Activated CD8-positive, alpha-beta memory T cell treated with anti-CD3 and anti-CD28 coated beads for 1 hour (primary cell): ENCODE results near the gene KDM4B.

ENCODE experiments used
- DNase-seq, 2 donors: peaks; one replicate each; pipeline ENCODE4 v3.0.0-alpha.2; 2020; ENCODE audit warnings: low read depth in 1 of 2; ENCODE audit errors: extremely low read depth in 1 of 2

KDM4B gene

GRCh38 chr19:5103061-5103701, 134.3 kb downstream of the KDM4B start:
- DNase-seq: no peak

GRCh38 chr19:5103812-5104410, 135.0 kb downstream of the KDM4B start:
- DNase-seq: no peak

GRCh38 chr19:5104871-5105351, 136.0 kb downstream of the KDM4B start:
- DNase-seq: no peak

- no peak for DNase-seq
These were observed 137.3 kb downstream of the KDM4B start for GRCh38 chr19:5106191-5106726.

DNA sequence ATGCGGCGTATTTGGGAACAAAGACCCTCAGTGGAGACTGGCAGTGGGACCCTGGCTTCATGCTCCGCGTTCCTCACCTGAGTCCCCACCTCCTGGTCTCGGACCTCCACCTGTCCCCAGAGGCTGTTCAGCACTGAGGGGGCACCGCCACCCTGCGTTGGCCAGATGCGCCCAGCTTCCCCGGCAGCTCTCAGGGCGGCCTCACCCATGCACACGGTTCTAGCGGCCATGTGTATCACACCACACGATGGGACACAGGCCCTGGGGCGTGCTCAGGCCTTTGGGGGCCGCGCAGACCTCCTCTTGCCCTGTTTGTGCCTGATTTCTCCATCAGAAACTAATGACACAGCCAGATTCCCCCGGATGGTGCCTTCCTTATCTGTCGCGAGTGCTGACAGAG, 138.1 kb downstream of the KDM4B start:
- DNase-seq: no peak

- DNase-seq: no peak
These were observed 138.7 kb downstream of the KDM4B start for GRCh38 chr19:5107432-5108122.

DNA sequence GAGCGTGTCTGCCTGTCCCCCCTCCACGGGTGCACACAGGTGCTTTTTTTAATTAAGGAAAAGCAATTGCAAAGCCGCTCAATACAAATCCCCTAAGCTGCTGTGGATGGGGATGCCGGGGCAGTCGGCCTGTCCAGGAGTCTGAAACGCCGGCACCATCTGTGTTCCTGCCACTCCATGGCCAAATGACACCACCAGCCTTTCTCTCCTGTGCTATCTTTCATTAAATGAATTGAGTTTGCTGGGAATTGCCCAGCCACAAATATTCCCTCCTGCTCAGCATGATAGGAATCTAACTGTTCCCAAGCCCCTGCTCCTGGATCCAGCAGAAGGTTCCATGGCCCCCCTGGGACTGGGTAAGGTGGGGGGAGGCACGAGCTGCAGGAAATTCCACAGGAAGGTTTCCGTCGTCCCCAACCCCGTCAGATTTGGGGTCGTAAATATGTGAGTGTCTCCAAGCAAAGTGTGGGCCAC, 139.2 kb downstream of the KDM4B start:
- no peak for DNase-seq

DNA sequence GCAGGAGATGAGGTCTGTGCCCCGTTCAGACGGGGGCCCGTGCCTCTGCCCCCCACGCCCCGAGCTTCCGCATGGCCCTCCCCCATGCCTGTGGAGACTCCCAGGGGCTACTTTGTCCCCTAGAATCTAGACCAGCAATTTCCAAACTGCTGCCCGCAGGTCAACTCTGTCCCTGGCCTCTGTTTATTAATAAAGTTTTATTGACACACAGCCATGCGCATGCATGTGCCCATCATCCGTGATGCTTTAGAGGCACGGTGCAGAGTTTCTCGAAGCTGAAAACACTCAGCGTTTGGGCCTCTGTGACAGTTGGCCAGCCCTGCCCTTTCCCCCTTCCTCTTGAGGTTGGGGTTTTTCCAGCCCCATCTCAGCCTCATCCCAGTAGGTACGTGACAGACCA, 140.0 kb downstream of the KDM4B start:
- no peak for DNase-seq

- DNase-seq: no peak
These were observed 140.6 kb downstream of the KDM4B start for GRCh38 chr19:5109560-5109959.

- DNase-seq: no peak
These were observed 141.6 kb downstream of the KDM4B start for GRCh38 chr19:5110546-5110945.

DNA sequence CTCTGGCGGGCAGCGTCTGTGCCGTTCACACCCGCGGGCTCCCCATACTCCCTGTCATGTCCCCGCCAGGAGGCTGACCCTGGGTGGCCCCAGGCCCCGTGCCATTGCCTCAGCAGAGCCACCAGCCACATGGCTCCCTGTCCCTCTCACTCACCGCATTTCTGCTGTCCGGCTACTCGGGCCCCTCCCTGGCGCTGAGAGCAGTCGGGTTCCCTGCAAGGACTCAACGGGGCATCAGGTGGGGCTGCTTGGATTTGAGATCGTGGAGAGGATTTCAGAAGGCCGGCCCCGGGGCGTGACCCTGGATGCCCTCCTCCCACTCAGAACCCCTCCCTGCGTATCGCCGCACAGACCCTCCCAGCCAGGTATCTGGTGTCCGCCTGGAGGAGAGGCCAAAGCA, 142.1 kb downstream of the KDM4B start:
- DNase-seq: no peak

GRCh38 chr19:5112175-5112574, 143.3 kb downstream of the KDM4B start:
- DNase-seq: no peak

GRCh38 chr19:5112681-5113575, 144.0 kb downstream of the KDM4B start:
- no peak for DNase-seq

DNA sequence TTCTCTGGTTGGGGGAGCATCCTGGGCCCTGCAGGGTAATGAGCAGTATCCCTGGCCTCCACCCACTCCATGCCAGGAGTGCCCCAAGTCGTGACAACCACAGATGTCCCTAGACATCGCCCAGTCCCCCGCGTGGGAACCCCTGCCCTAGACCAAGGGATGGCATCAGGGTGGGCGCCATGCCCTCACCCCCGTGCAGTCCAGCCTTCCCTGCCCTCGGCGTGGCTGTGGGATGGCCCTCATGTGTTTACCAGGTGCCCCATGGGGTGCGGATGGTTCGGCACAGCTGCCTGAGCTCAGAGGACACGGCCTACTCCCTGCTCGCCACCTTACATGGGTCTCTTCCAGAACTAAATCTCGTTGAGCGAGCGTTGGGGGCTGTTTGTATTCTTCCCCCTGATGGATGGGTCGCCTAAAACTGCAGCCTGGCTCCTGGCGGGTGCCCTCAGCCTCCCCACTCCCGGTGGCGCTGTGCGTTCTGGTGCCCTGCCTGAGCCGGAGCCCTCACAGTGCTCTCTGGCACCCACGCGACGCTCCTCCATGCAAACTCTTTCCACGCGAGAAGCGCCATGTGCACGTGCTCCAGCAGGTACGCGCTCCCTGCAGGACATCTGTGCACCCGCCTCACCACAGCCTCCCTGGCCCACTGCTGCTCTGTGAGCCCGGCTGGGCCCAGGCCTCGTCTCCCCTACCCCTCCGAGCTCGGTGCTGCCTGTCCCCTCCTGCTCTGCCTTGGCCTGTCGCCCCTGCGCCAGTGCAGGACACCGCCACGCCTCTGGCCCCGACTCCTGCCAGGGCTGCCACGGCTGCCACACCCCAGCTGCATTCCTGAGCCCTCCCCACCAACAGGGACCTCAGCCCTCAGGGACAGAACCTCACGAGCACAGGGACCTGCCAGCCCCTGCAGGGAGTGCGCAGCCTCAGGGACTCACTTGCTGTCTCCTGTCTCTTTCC, 145.0 kb downstream of the KDM4B start:
- no peak for DNase-seq

- no peak for DNase-seq
These were observed 145.8 kb downstream of the KDM4B start for GRCh38 chr19:5114727-5115126.

- no peak for DNase-seq
These were observed 146.4 kb downstream of the KDM4B start for GRCh38 chr19:5115351-5115750.

- DNase-seq: no peak
These were observed 146.9 kb downstream of the KDM4B start for GRCh38 chr19:5115771-5116202.

- no peak for DNase-seq
These were observed 147.4 kb downstream of the KDM4B start for GRCh38 chr19:5116292-5116691.

GRCh38 chr19:5117421-5117820, 148.5 kb downstream of the KDM4B start:
- no peak for DNase-seq

DNA sequence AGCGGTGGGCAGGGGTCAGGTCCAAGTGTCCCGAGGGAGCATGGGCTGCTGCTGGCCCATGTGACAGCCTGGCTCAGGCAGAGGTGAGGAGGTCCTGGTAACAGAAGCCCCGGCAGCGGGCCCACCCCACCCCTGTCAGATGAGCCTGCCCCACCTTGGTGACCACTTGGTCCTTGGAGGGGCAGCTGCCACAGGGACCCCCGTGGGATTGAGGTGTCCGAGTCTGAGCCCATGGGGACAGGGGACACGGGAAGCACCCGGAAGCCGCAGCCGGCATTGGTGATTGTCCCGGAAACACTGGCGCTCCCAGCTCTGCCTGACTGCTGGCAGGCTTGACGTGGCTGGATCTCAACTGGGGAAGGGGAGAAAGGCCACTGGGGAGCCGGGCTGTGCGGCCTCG, 149.1 kb downstream of the KDM4B start:
- DNase-seq: no peak
